Glomerular visceral epithelial cell (primary cell): Measurements from ENCODE around the gene ZW10.
A peak's percentile ranks its signal among the peaks of the same experiment; 100 is the strongest.
"Not testable (repeated sequence)": the region's sequence is repeated elsewhere in the genome, so short reads cannot be mapped to it uniquely, and the experiment has no call there.

ENCODE experiments used
- DNase-seq: peaks from one replicate; pipeline ENCODE4 v3.0.0-alpha.2; 2016; ENCODE audit errors: extremely low spot score

Gene ZW10

GRCh38 chr11:113773416-113774173, at the start of gene ZW10:
TSS of gene ZW10 (minus strand) at chr11:113773692. CDS start at chr11:113773666, 26 bp downstream.
- DNase-seq = peak; percentile 96

GRCh38 chr11:113818426-113818825, 44.9 kb upstream of the ZW10 start:
- peak; percentile 6 for DNase-seq

- DNase-seq = no peak
Measured at GRCh38 chr11:113817626-113818025, 44.1 kb upstream of the ZW10 start.

- no peak for DNase-seq
Measured at GRCh38 chr11:113817162-113817561, 43.7 kb upstream of the ZW10 start.

GRCh38 chr11:113814181-113814580, 40.7 kb upstream of the ZW10 start:
- DNase-seq = no peak

GRCh38 chr11:113808931-113809330, 35.4 kb upstream of the ZW10 start:
- DNase-seq = no peak

GRCh38 chr11:113806406-113806805, 32.9 kb upstream of the ZW10 start:
- peak; percentile 9 for DNase-seq

GRCh38 chr11:113805640-113806039, 32.1 kb upstream of the ZW10 start:
- DNase-seq = no peak

- no peak for DNase-seq
Measured at GRCh38 chr11:113802621-113803020, 29.1 kb upstream of the ZW10 start.

GRCh38 chr11:113796663-113797259, 23.3 kb upstream of the ZW10 start:
- peak; percentile 46 for DNase-seq

GRCh38 chr11:113789675-113790320, 16.3 kb upstream of the ZW10 start:
- DNase-seq = no peak

GRCh38 chr11:113789016-113789415, 15.5 kb upstream of the ZW10 start:
- not testable (repeated sequence) for DNase-seq

- DNase-seq = no peak
Measured at GRCh38 chr11:113782134-113782533, 8.6 kb upstream of the ZW10 start.

- DNase-seq = no peak
Measured at GRCh38 chr11:113781682-113782081, 8.2 kb upstream of the ZW10 start.

- no peak for DNase-seq
Measured at GRCh38 chr11:113779496-113779895, 6.0 kb upstream of the ZW10 start, which contains the start of gene CLDN25. TSS of gene CLDN25 (plus strand) at chr11:113779796. CDS start at chr11:113779796, 0 bp downstream.

GRCh38 chr11:113778111-113778910, 4.8 kb upstream of the ZW10 start:
- peak; percentile 26 for DNase-seq

- no peak for DNase-seq
Measured at GRCh38 chr11:113774174-113774503, 647 bp upstream of the ZW10 start.

- DNase-seq = peak; percentile 40
Measured at GRCh38 chr11:113773092-113773415, 438 bp downstream of the ZW10 start.

- DNase-seq = no peak
Measured at GRCh38 chr11:113771964-113772363, 1.5 kb downstream of the ZW10 start.

- no peak for DNase-seq
Measured at GRCh38 chr11:113764527-113765219, 8.8 kb downstream of the ZW10 start.

GRCh38 chr11:113763040-113763439, 10.5 kb downstream of the ZW10 start:
- not testable (repeated sequence) for DNase-seq

GRCh38 chr11:113760241-113760640, 13.3 kb downstream of the ZW10 start:
- DNase-seq = no peak
